Activated CD4-positive, alpha-beta memory T cell treated with anti-CD3 and anti-CD28 coated beads for 36 hours (primary cell): ENCODE measurements around the gene MOBP. TPM values are rescaled to one million over a fixed set of nuclear protein-coding genes. Genes with fewer than 3 reads are reported as not detected.

ENCODE experiments used
- CTCF ChIA-PET: fragments of 350-600 bp; sonication (Branson Sonifier 250); formaldehyde crosslinking; loops from one replicate; lab custom pipeline; 2021; ENCODE audit warnings: antibody characterized with exemption, inconsistent platforms; lab: Charles Lee
- POLR2A ChIA-PET: fragments of 350-600 bp; sonication (Branson Sonifier 250); formaldehyde crosslinking; loops from one replicate; lab custom pipeline; 2021; ENCODE audit warnings: antibody characterized with exemption; lab: Charles Lee
- DNase-seq: peaks from one replicate; pipeline ENCODE4 v3.0.0-alpha.2; 2020
- H3K27ac Mint-ChIP-seq: one replicate; pipeline ENCODE4 v1.8.0; 2021; ENCODE audit warnings: mixed read lengths
- H3K27me3 Mint-ChIP-seq: one replicate; pipeline ENCODE4 v1.8.0; 2021; ENCODE audit warnings: mixed read lengths
- H3K36me3 Mint-ChIP-seq: one replicate; pipeline ENCODE4 v1.8.0; 2021; ENCODE audit warnings: mixed read lengths
- H3K4me1 Mint-ChIP-seq: one replicate; pipeline ENCODE4 v1.8.0; 2021; ENCODE audit warnings: low read depth, mixed read lengths
- H3K4me3 Mint-ChIP-seq: one replicate; pipeline ENCODE4 v1.8.0; 2021; ENCODE audit warnings: mild to moderate bottlenecking, mixed read lengths
- H3K9me3 Mint-ChIP-seq: one replicate; pipeline ENCODE4 v1.8.0; 2021; ENCODE audit warnings: mixed read lengths
- intact Hi-C: fragments of 100-400 bp; cut with micrococcal nuclease; formaldehyde crosslinking; loops from one replicate; pipeline ENCODE4 v1.15.1; 2023
- total RNA-seq, 2 experiments: library from RNA; stranded (reverse); gene quantifications; one replicate each; pipeline ENCODE4 v1.2.3, GENCODE V29; 2021

MOBP gene
- total RNA-seq, 2 experiments from 2014 or later: not detected

- DNase-seq: no peak
- CTCF ChIA-PET: interaction anchor here (1.9 kb wide), 1 partner anchor 23 kb away, joined by 8 read pairs; no protein-coding TSS in a partner anchor
- Mint-ChIP-seq H3K27ac (no peak overlapping the region), H3K36me3 (no peaks in the 10 kb centered on the region), H3K4me3 (no peak overlapping the region), H3K4me1 (no peaks in the 10 kb centered on the region), H3K9me3 (peaks cover 4% of the 10 kb centered on the region), H3K27me3 (peaks cover 10% of the 10 kb centered on the region)
- intact Hi-C loops: no loop called here
- POLR2A ChIA-PET: no interaction called here
Measured at GRCh38 chr3:39476783-39477182, 9.3 kb downstream of the MOBP start.

GRCh38 chr3:39478226-39478625, 10.7 kb downstream of the MOBP start:
- POLR2A ChIA-PET: no interaction called here
- Mint-ChIP-seq H3K4me3 (no peak overlapping the region), H3K27ac (no peak overlapping the region), H3K27me3 (peaks cover 2% of the 10 kb centered on the region), H3K4me1 (no peaks in the 10 kb centered on the region), H3K36me3 (no peaks in the 10 kb centered on the region), H3K9me3 (peaks cover 4% of the 10 kb centered on the region)
- CTCF ChIA-PET: interaction anchor here (0.6 to 1.9 kb wide), 3 partner anchors 21 to 114 kb away, joined by 3 to 8 read pairs (median 4); no protein-coding TSS in a partner anchor
- intact Hi-C loops: no loop called here
- DNase-seq: no peak

GRCh38 chr3:39479701-39480414, 12.4 kb downstream of the MOBP start:
- H3K4me3 Mint-ChIP-seq: no peak overlapping the region
- peaks cover 4% of the 10 kb centered on the region for H3K9me3 Mint-ChIP-seq
- ChIA-PET POLR2A (no interaction called here), CTCF (no interaction called here)
- H3K27me3 Mint-ChIP-seq: no peaks in the 10 kb centered on the region
- H3K27ac Mint-ChIP-seq: no peak overlapping the region
- intact Hi-C loops: no loop called here
- no peaks in the 10 kb centered on the region for H3K36me3 Mint-ChIP-seq
- no peak for DNase-seq
- H3K4me1 Mint-ChIP-seq: no peaks in the 10 kb centered on the region

- Mint-ChIP-seq H3K27me3 (peaks cover 7% of the 10 kb centered on the region), H3K36me3 (no peaks in the 10 kb centered on the region), H3K4me3 (no peak overlapping the region), H3K9me3 (no peaks in the 10 kb centered on the region), H3K27ac (no peak overlapping the region), H3K4me1 (no peaks in the 10 kb centered on the region)
- no peak for DNase-seq
- CTCF ChIA-PET: no interaction called here
- POLR2A ChIA-PET: no interaction called here
- intact Hi-C loops: no loop called here
Measured at GRCh38 chr3:39485547-39485946, 18.1 kb downstream of the MOBP start.

- DNase-seq: no peak
- Mint-ChIP-seq H3K36me3 (no peaks in the 10 kb centered on the region), H3K27me3 (peaks cover 25% of the 10 kb centered on the region), H3K9me3 (no peaks in the 10 kb centered on the region), H3K27ac (no peak overlapping the region), H3K4me3 (no peak overlapping the region), H3K4me1 (no peaks in the 10 kb centered on the region)
- intact Hi-C loops: no loop called here
- ChIA-PET POLR2A (no interaction called here), CTCF (interaction anchor here (1.6 kb wide), 1 partner anchor 44 kb away, joined by 7 read pairs; no protein-coding TSS in a partner anchor)
Measured at GRCh38 chr3:39491014-39491413, 23.5 kb downstream of the MOBP start.

GRCh38 chr3:39491733-39492350, 24.4 kb downstream of the MOBP start:
- Mint-ChIP-seq H3K9me3 (no peaks in the 10 kb centered on the region), H3K27ac (no peak overlapping the region), H3K27me3 (peaks cover 25% of the 10 kb centered on the region), H3K4me1 (no peaks in the 10 kb centered on the region), H3K36me3 (no peaks in the 10 kb centered on the region), H3K4me3 (no peak overlapping the region)
- POLR2A ChIA-PET: no interaction called here
- intact Hi-C loops: no loop called here
- CTCF ChIA-PET: interaction anchor here (1.6 kb wide), 1 partner anchor 45 kb away, joined by 7 read pairs; no protein-coding TSS in a partner anchor
- no peak for DNase-seq

- no peaks in the 10 kb centered on the region for H3K36me3 Mint-ChIP-seq
- CTCF ChIA-PET: interaction anchor here (1.0 kb wide), 1 partner anchor 78 kb away, joined by 3 read pairs; no protein-coding TSS in a partner anchor
- H3K27me3 Mint-ChIP-seq: peaks cover 27% of the 10 kb centered on the region
- H3K9me3 Mint-ChIP-seq: no peaks in the 10 kb centered on the region
- POLR2A ChIA-PET: no interaction called here
- H3K4me1 Mint-ChIP-seq: no peaks in the 10 kb centered on the region
- H3K4me3 Mint-ChIP-seq: no peak overlapping the region
- intact Hi-C loops: no loop called here
- H3K27ac Mint-ChIP-seq: no peak overlapping the region
- DNase-seq: no peak
Measured at GRCh38 chr3:39494781-39495180, 27.3 kb downstream of the MOBP start.

- POLR2A ChIA-PET: no interaction called here
- Mint-ChIP-seq H3K9me3 (no peaks in the 10 kb centered on the region), H3K4me1 (no peaks in the 10 kb centered on the region), H3K4me3 (no peak overlapping the region), H3K27ac (no peak overlapping the region), H3K36me3 (no peaks in the 10 kb centered on the region), H3K27me3 (peaks cover 31% of the 10 kb centered on the region)
- CTCF ChIA-PET: interaction anchor here (0.6 to 5.4 kb wide), 6 partner anchors 8 to 54 kb away, joined by 3 to 45 read pairs (median 4); no protein-coding TSS in a partner anchor
- intact Hi-C loops: loop anchor here (1.0 kb wide), 2 partner anchors 49 to 91 kb away; partner anchors contain the start of gene RPSA
- DNase-seq: no peak
Measured at GRCh38 chr3:39497753-39498152, 30.3 kb downstream of the MOBP start.

DNA sequence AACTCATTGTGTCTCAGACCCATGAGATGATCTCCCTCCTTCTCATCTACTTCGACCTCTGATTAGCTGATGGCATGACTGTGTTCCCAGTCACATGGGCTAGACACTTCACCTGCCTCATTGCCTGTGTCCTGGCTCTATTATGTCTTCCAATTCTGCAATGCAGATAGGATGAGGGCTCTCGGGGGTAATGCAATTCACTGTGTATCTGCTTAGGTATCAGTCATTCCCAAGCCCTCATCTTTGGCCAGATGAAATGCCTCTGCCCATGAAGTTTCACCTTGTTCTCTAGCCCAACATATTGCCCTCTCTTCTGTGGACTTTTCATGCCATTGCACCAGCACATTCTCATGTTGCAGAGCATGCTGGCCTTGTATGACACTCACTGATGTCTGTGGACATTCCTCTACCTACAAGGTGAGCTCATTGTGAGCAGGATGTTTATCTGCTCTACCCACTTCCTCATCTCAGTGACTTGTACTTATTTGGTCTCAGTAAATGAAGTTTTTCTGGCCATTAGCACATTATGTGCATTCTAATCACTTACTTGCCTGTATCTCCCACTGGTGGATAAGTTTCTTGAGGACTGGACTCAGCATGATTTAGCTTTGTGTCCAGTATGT, 32.3 kb downstream of the MOBP start:
- ChIA-PET CTCF (interaction anchor here (0.8 to 5.4 kb wide), 5 partner anchors 11 to 94 kb away, joined by 3 to 45 read pairs (median 8); no protein-coding TSS in a partner anchor), POLR2A (no interaction called here)
- intact Hi-C loops: no loop called here
- no peaks in the 10 kb centered on the region for H3K4me1 Mint-ChIP-seq
- H3K36me3 Mint-ChIP-seq: no peaks in the 10 kb centered on the region
- H3K27me3 Mint-ChIP-seq: peaks cover 29% of the 10 kb centered on the region
- no peak overlapping the region for H3K27ac Mint-ChIP-seq
- no peaks in the 10 kb centered on the region for H3K9me3 Mint-ChIP-seq
- H3K4me3 Mint-ChIP-seq: no peak overlapping the region
- DNase-seq: no peak

DNA sequence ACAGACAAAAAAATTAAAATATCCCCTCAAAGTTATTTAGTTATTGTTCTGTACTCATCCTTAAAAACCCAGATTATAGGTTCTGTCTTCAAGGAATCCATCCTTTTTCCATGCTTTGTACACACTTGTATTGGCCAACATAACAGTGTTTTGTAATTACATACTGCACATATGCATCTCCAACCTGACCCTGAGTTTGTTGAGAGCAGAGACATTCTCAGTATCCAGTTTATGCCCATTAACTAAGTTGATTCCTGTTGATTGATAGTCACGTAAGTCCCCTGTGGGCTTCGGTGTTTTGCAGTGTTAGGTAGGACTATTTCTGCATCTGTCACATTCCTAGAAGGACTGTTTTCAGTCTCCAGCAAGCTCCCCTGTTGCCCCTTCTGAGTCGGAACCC, 33.6 kb downstream of the MOBP start:
- DNase-seq: no peak
- ChIA-PET CTCF (no interaction called here), POLR2A (no interaction called here)
- H3K36me3 Mint-ChIP-seq: no peaks in the 10 kb centered on the region
- no peak overlapping the region for H3K27ac Mint-ChIP-seq
- peaks cover 29% of the 10 kb centered on the region for H3K27me3 Mint-ChIP-seq
- H3K9me3 Mint-ChIP-seq: no peaks in the 10 kb centered on the region
- intact Hi-C loops: no loop called here
- no peak overlapping the region for H3K4me3 Mint-ChIP-seq
- H3K4me1 Mint-ChIP-seq: no peaks in the 10 kb centered on the region

- intact Hi-C loops: no loop called here
Measured at GRCh38 chr3:39501968-39502837, 34.7 kb downstream of the MOBP start.

More at GRCh38 chr3:39501968-39502837, 34.7 kb downstream of the MOBP start:
- Mint-ChIP-seq H3K4me3 (no peak overlapping the region), H3K4me1 (no peaks in the 10 kb centered on the region), H3K27ac (no peak overlapping the region), H3K36me3 (no peaks in the 10 kb centered on the region), H3K9me3 (no peaks in the 10 kb centered on the region), H3K27me3 (peaks cover 29% of the 10 kb centered on the region)
- no peak for DNase-seq
- ChIA-PET CTCF (no interaction called here), POLR2A (no interaction called here)
